Measurements from ENCODE around the gene ZSCAN5B. TPM values are rescaled to one million over a fixed set of nuclear protein-coding genes. Genes with fewer than 3 reads are reported as not detected.

Gene ZSCAN5B
- total RNA-seq, 2 experiments from 2014 or later, result not detected

DNA sequence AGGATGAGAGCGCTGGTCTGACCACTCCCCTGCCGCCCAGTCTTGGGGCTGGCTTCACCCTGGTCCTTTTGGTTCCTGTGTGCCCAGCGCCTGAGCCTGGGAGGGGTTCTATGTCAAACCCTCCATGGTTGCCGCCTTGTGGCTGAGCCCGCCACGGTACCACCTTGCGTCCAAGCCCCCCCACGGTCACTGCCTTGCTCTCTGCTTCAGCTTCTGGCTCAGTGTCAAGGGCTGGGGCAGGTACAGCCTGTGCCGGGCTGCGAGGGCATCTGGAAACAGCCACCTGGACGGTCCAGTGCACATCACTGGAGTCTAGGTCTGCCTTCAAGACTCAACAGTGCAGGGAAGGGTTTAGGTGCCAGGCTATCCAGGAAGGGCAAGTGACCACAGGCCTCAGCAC is 36.0 kb downstream of the ZSCAN5B start:
- intact Hi-C loops (cut with micrococcal nuclease), result no loop called here
- ATAC-seq (no peak), DNase-seq (no peak)
- H3K36me3 Mint-ChIP-seq (ENCODE audit: low read depth), result peaks cover 11% of the 10 kb centered on the region
- peaks cover 10% of the 10 kb centered on the region for H3K4me1 Mint-ChIP-seq (ENCODE audit: low read depth)
- no peaks in the 10 kb centered on the region for H3K9me3 Mint-ChIP-seq
- no peak overlapping the region for H3K27ac Mint-ChIP-seq
- ChIA-PET POLR2A (no interaction called here), CTCF (interaction anchor here (1.1 to 2.1 kb wide), 2 partner anchors 11 to 92 kb away, joined by 3 to 4 read pairs; no protein-coding TSS in a partner anchor)
- peaks cover 3% of the 10 kb centered on the region for H3K27me3 Mint-ChIP-seq
- TF ChIP-seq, protein P1, sequence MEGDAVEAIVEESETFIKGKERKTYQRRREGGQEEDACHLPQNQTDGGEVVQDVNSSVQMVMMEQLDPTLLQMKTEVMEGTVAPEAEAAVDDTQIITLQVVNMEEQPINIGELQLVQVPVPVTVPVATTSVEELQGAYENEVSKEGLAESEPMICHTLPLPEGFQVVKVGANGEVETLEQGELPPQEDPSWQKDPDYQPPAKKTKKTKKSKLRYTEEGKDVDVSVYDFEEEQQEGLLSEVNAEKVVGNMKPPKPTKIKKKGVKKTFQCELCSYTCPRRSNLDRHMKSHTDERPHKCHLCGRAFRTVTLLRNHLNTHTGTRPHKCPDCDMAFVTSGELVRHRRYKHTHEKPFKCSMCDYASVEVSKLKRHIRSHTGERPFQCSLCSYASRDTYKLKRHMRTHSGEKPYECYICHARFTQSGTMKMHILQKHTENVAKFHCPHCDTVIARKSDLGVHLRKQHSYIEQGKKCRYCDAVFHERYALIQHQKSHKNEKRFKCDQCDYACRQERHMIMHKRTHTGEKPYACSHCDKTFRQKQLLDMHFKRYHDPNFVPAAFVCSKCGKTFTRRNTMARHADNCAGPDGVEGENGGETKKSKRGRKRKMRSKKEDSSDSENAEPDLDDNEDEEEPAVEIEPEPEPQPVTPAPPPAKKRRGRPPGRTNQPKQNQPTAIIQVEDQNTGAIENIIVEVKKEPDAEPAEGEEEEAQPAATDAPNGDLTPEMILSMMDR (IDR thresholded peaks at IDR 0.05), result no peak
- no peak overlapping the region for H3K4me3 Mint-ChIP-seq

DNA sequence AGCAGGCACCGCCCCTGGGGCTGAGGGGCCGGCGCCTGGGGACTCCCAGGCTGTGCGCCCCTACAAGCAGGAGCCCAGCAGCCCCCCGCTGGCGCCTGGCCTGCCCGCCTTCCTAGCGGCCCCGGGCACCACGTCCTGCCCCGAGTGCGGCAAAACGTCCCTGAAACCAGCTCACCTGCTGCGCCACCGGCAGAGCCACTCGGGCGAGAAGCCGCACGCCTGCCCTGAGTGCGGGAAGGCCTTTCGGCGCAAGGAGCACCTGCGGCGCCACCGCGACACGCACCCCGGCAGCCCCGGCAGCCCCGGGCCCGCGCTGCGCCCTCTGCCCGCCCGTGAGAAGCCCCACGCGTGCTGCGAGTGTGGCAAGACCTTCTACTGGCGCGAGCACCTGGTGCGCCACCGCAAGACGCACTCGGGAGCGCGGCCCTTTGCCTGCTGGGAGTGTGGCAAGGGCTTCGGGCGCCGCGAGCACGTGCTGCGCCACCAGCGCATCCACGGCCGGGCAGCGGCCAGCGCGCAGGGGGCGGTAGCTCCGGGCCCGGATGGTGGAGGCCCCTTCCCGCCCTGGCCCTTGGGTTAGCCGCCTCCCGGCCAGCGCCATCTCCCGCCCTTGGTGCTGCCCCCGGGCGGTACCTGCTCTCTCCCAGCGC is 37.8 kb downstream of the ZSCAN5B start:
- H3K27me3 Mint-ChIP-seq, result peaks cover 2% of the 10 kb centered on the region
- TF ChIP-seq, protein P1 (IDR thresholded peaks at IDR 0.05), result no peak
- H3K4me3 Mint-ChIP-seq, result no peak overlapping the region
- ATAC-seq (no peak), DNase-seq (no peak)
- POLR2A ChIA-PET, result no interaction called here
- CTCF ChIA-PET, result no interaction called here
- H3K36me3 Mint-ChIP-seq (ENCODE audit: low read depth), result peaks cover 11% of the 10 kb centered on the region
- H3K4me1 Mint-ChIP-seq (ENCODE audit: low read depth), result peaks cover 10% of the 10 kb centered on the region
- no peak overlapping the region for H3K27ac Mint-ChIP-seq
- intact Hi-C loops (cut with micrococcal nuclease), result loop anchor here (10.0 kb wide), 1 partner anchor 55 kb away; no protein-coding TSS in a partner anchor
- H3K9me3 Mint-ChIP-seq, result no peaks in the 10 kb centered on the region

DNA sequence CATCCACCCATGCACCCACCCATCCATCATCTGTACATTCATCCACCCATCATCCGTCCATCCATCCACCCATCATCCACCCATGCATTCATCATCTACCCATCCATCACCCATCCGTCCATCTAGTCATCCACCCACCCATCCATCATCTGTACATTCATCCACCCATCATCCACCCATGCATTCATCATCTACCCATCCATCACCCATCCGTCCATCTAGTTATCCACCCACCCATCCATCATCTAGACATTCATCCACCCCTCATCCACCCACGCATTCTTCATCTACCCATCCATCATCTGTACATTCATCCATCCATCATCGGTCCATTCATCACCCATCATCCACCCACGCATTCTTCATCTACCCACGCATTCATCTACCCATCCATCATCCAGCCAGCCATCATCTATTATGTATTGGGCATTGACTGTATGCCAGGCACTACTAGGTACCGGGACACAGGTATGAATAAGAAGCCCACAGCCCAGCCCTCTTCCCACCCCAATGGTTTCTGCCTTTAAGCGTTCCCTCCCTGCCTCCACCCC is 38.5 kb downstream of the ZSCAN5B start:
- intact Hi-C loops (cut with micrococcal nuclease), result loop anchor here (10.0 kb wide), 1 partner anchor 54 kb away; no protein-coding TSS in a partner anchor
- no peak overlapping the region for H3K27ac Mint-ChIP-seq
- no peak for ATAC-seq

DNA sequence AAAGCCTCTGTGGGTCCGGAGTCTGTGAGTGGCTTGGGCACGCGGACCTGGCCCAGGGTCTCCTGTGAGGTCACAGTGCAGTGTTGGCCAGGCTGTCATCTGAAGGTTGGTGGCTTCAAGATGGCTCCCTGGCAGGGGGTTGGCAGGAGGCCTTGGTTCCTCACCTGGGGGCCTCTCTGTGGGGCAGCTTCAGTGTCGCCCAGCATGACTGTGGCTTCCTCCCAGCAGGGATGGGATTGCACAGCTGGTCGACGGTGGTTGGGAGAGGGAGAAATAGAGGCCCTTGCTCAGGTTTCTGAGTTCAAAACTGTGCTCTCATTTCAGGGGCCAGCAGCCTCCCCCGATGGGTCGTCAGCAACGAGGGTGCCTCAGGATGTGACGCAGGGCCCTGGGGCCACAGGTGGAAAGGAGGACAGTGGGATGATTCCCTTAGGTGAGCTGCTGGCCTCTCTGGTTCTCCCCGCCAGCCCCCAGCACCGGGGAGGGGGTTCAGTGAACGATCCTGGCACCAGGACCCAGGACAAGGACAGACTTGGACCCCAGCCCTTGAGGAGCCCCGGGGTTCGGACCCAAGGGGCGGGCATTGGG is 39.3 kb downstream of the ZSCAN5B start:
- H3K27ac Mint-ChIP-seq, result no peak overlapping the region
- TF ChIP-seq, protein P1 (IDR thresholded peaks at IDR 0.05), result no peak
- CTCF ChIA-PET, result interaction anchor here (0.8 to 1.2 kb wide), 3 partner anchors 11 to 175 kb away, joined by 3 to 4 read pairs (median 3); no protein-coding TSS in a partner anchor
- H3K9me3 Mint-ChIP-seq, result no peaks in the 10 kb centered on the region
- ATAC-seq (no peak), DNase-seq (no peak)
- no peaks in the 10 kb centered on the region for H3K27me3 Mint-ChIP-seq
- H3K4me3 Mint-ChIP-seq, result no peak overlapping the region
- POLR2A ChIA-PET, result no interaction called here
- H3K4me1 Mint-ChIP-seq (ENCODE audit: low read depth), result peaks cover 14% of the 10 kb centered on the region
- intact Hi-C loops (cut with micrococcal nuclease), result loop anchor here (10.0 kb wide), 1 partner anchor 53 kb away; no protein-coding TSS in a partner anchor
- peaks cover 11% of the 10 kb centered on the region for H3K36me3 Mint-ChIP-seq (ENCODE audit: low read depth)

More for the DNA sequence above, 38.5 kb downstream of the ZSCAN5B start:
- Mint-ChIP-seq H3K9me3 (no peaks in the 10 kb centered on the region), H3K4me1 (ENCODE audit: low read depth) (peaks cover 9% of the 10 kb centered on the region), H3K27me3 (no peaks in the 10 kb centered on the region), H3K4me3 (no peak overlapping the region), H3K36me3 (ENCODE audit: low read depth) (peaks cover 11% of the 10 kb centered on the region)
- POLR2A ChIA-PET, result no interaction called here
- no peak for DNase-seq
- TF ChIP-seq, protein P1 (IDR thresholded peaks at IDR 0.05), result no peak
- CTCF ChIA-PET, result interaction anchor here (0.8 to 1.2 kb wide), 2 partner anchors 10 to 174 kb away, joined by 3 to 4 read pairs; no protein-coding TSS in a partner anchor

DNA sequence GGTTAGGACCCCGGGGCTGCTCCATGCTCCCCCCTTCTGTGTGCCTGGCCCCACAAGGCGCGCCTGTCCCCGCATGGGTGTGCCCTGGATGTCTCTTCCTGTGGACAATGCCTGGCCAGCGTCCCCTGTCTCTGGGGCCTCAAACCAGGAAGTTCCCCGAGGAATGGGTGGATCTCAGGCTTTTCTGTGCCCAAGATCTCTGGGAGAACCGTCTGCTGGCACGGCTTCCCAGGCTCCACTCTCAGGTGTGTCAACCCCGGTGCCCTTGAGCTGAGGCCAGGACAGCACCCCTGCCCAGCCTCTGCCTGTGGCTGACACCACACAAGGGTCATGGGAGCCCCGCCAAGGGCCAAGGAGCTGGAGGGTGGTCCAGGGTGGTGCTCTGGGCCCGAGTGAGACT is 40.8 kb downstream of the ZSCAN5B start:
- TF ChIP-seq, protein P1 (IDR thresholded peaks at IDR 0.05), result no peak
- no peaks in the 10 kb centered on the region for H3K9me3 Mint-ChIP-seq
- no peak overlapping the region for H3K27ac Mint-ChIP-seq
- DNase-seq (no peak), ATAC-seq (no peak)
- H3K4me3 Mint-ChIP-seq, result no peak overlapping the region
- H3K36me3 Mint-ChIP-seq (ENCODE audit: low read depth), result peaks cover 13% of the 10 kb centered on the region
- intact Hi-C loops (cut with micrococcal nuclease), result loop anchor here (10.0 kb wide), 1 partner anchor 52 kb away; no protein-coding TSS in a partner anchor
- CTCF ChIA-PET, result no interaction called here
- H3K4me1 Mint-ChIP-seq (ENCODE audit: low read depth), result peaks cover 18% of the 10 kb centered on the region
- POLR2A ChIA-PET, result no interaction called here
- H3K27me3 Mint-ChIP-seq, result no peaks in the 10 kb centered on the region

All from activated CD8-positive, alpha-beta T cell treated with anti-CD3 and anti-CD28 coated beads for 36 hours (primary cell).